SU-DHL-6 (cell line): Measurements from ENCODE around the gene COL15A1.

Experiments used
- H2AFZ ChIP-seq: fragments of 200-600 bp; sonication (generic); 2 replicates; pipeline ENCODE4 v1.6.1; 2014; ENCODE audit warnings: low read depth, mild to moderate bottlenecking, moderate library complexity, mixed read lengths, antibody characterized with exemption, low read length; ENCODE audit not compliant: severe bottlenecking
- H3F3A ChIP-seq: fragments of 200-600 bp; shearing (Covaris generic); 2 replicates; pipeline ENCODE4 v1.6.0; 2016; ENCODE audit warnings: antibody characterized with exemption, mild to moderate bottlenecking; ENCODE audit not compliant: insufficient read depth
- H3K27ac ChIP-seq: fragments of 200-600 bp; sonication (generic); 2 replicates; pipeline ENCODE4 v1.5.1; 2016; ENCODE audit warnings: low read depth, mild to moderate bottlenecking, low read length, moderate library complexity, mixed read lengths
- H3K27me3 ChIP-seq: fragments of 200-600 bp; sonication (generic), shearing (Covaris generic); 2 replicates; pipeline ENCODE4 v1.6.0; 2014; ENCODE audit warnings: mild to moderate bottlenecking, low read length
- H3K36me3 ChIP-seq: fragments of 200-600 bp; sonication (generic); 2 replicates; pipeline ENCODE4 v1.6.1; 2014; ENCODE audit warnings: mild to moderate bottlenecking, low read length, mixed read lengths
- H3K4me2 ChIP-seq: fragments of 300-600, 200-600 bp; shearing (Covaris generic), sonication (generic); 2 replicates; pipeline ENCODE4 v1.6.0; 2014; ENCODE audit warnings: low read length, low read depth, mild to moderate bottlenecking; ENCODE audit not compliant: poor library complexity, severe bottlenecking
- H3K4me3 ChIP-seq: fragments of 200-600 bp; sonication (generic); 2 replicates; pipeline ENCODE4 v1.5.1; 2014; ENCODE audit warnings: antibody characterized with exemption, low read length, mild to moderate bottlenecking, mixed read lengths; ENCODE audit not compliant: insufficient read depth, poor library complexity, severe bottlenecking
- H3K79me2 ChIP-seq: fragments of 200-600 bp; sonication (generic); 2 replicates; pipeline ENCODE4 v1.6.1; 2014; ENCODE audit warnings: mild to moderate bottlenecking, low read length, moderate library complexity; ENCODE audit not compliant: insufficient read depth
- H3K9ac ChIP-seq: fragments of 200-600 bp; sonication (generic); 2 replicates; pipeline ENCODE4 v1.7.0; 2014; ENCODE audit warnings: mild to moderate bottlenecking, low read length
- H3K9me2 ChIP-seq: fragments of 200-600 bp; sonication (generic); replicated peaks from 2 replicates; pipeline ENCODE4 v1.6.1; 2014; ENCODE audit warnings: low read length; ENCODE audit not compliant: insufficient read depth
- H3K9me3 ChIP-seq: fragments of 200-600 bp; sonication (generic); 2 replicates; pipeline ENCODE4 v1.6.1; 2014; ENCODE audit warnings: low read length, mixed read lengths; ENCODE audit not compliant: insufficient read depth
- H4K20me1 ChIP-seq: fragments of 200-600 bp; sonication (generic); 2 replicates; pipeline ENCODE4 v1.6.1; 2014; ENCODE audit warnings: low read depth, mild to moderate bottlenecking, antibody characterized with exemption, low read length, moderate library complexity, mixed read lengths
- CTCF ChIP-seq: fragments of 200-600 bp; sonication (generic); IDR thresholded peaks from one replicate; pipeline ENCODE4 v1.5.1; 2017; ENCODE audit warnings: antibody characterized with exemption, mild to moderate bottlenecking, low read length, moderate library complexity; ENCODE audit not compliant: insufficient read depth, poor library complexity, severe bottlenecking
- EZH2phosphoT487 ChIP-seq: fragments of 200-600 bp; sonication (generic), shearing (Covaris generic); conservative IDR thresholded peaks from 2 replicates; pipeline ENCODE4 v1.6.1; 2018; ENCODE audit warnings: mild to moderate bottlenecking, antibody characterized with exemption, low read length, moderate library complexity, mixed read lengths

The COL15A1 gene

GRCh38 chr9:99016681-99017387, 73.1 kb downstream of the COL15A1 start:
- no peaks in the 10 kb centered on the region; the same call in 1 of the 2 replicates for H3K27me3 ChIP-seq
- H2AFZ ChIP-seq: no peak overlapping the region
- H3K4me3 ChIP-seq: no peak overlapping the region
- no peaks in the 10 kb centered on the region for H3K36me3 ChIP-seq
- peaks cover 4% of the 10 kb centered on the region; the same call in 1 of the 2 replicates for H3K9me3 ChIP-seq
- no peak overlapping the region for H3K27ac ChIP-seq
- no peak overlapping the region for H3K9ac ChIP-seq
- no peak overlapping the region for H3K4me2 ChIP-seq
- no peak for TF ChIP-seq EZH2phosphoT487
- TF ChIP-seq CTCF: no peak
- H3F3A ChIP-seq: no peaks in the 10 kb centered on the region
- H3K9me2 ChIP-seq: no peaks in the 10 kb centered on the region
- no peaks in the 10 kb centered on the region for H3K79me2 ChIP-seq
- H4K20me1 ChIP-seq: no peaks in the 10 kb centered on the region

GRCh38 chr9:99018653-99019052, 74.9 kb downstream of the COL15A1 start:
- Histone ChIP-seq H3K4me2 (no peak overlapping the region), H3K36me3 (no peaks in the 10 kb centered on the region), H3K4me3 (no peak overlapping the region), H3K79me2 (no peaks in the 10 kb centered on the region), H3K27me3 (no peaks in the 10 kb centered on the region; the same call in 1 of the 2 replicates), H3K9ac (no peak overlapping the region), H3K9me3 (no peaks in the 10 kb centered on the region), H3K27ac (no peak overlapping the region), H2AFZ (no peak overlapping the region), H4K20me1 (no peaks in the 10 kb centered on the region), H3K9me2 (no peaks in the 10 kb centered on the region), H3F3A (no peaks in the 10 kb centered on the region)
- TF ChIP-seq CTCF (no peak), EZH2phosphoT487 (no peak)

GRCh38 chr9:99019510-99020331, 76.0 kb downstream of the COL15A1 start:
- Histone ChIP-seq H3K9ac (no peak overlapping the region), H3F3A (no peaks in the 10 kb centered on the region), H4K20me1 (no peaks in the 10 kb centered on the region), H3K4me3 (no peak overlapping the region), H3K4me2 (no peak overlapping the region), H3K36me3 (no peaks in the 10 kb centered on the region), H3K9me3 (no peaks in the 10 kb centered on the region), H3K9me2 (no peaks in the 10 kb centered on the region), H3K79me2 (no peaks in the 10 kb centered on the region), H3K27me3 (no peaks in the 10 kb centered on the region; the same call in 1 of the 2 replicates), H2AFZ (no peak overlapping the region), H3K27ac (no peak overlapping the region)
- TF ChIP-seq CTCF: no peak
- TF ChIP-seq EZH2phosphoT487: no peak
